SU-DHL-6 (cell line): ENCODE data around the gene NOTUM.

Experiments
- CTCF ChIP-seq: fragments of 200-600 bp; sonication (generic); IDR thresholded peaks from one replicate; pipeline ENCODE4 v1.5.1; 2017; ENCODE audit warnings: antibody characterized with exemption, mild to moderate bottlenecking, low read length, moderate library complexity; ENCODE audit not compliant: insufficient read depth, poor library complexity, severe bottlenecking
- EZH2phosphoT487 ChIP-seq: fragments of 200-600 bp; sonication (generic), shearing (Covaris generic); conservative IDR thresholded peaks from 2 replicates; pipeline ENCODE4 v1.6.1; 2018; ENCODE audit warnings: mild to moderate bottlenecking, antibody characterized with exemption, low read length, moderate library complexity, mixed read lengths

DNA sequence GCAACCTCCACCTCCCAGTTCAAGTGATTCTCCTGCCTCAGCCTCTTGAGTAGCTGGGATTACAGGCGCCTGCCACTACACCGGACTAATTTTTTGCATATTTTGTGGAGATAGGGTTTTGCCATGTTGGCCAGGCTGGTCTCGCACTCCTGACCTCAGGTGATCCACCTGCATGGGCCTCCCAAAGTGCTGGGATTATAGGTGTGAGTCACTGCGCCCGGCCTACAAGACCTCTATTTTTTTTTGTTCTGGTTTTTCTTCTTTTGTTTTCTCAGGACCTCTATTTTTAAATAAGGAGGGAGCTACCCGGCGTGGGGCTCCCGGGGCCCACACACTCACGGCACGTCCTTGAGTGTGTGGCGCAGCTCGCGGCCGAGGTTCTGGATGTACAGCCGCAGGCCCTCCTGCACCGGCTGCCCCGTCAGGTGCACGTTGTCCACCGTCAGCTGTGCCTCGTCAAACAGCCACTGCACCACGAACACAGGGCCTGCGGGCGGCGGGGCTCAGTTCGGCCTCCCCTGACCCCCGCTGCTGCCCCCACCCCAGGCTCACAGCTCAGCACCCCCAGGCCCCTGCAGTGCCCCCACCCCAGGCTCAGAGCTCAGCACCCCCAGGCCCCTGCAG, 5.8 kb downstream of the NOTUM start:
- TF ChIP-seq CTCF (no peak), EZH2phosphoT487 (no peak)
